NCI-H1930 (cell line): Measurements from ENCODE around the gene EDEM2.
A peak's percentile ranks its signal among the peaks of the same experiment; 100 is the strongest.
"Not testable (repeated sequence)": the region's sequence is repeated elsewhere in the genome, so short reads cannot be mapped to it uniquely, and the experiment has no call there.

Source experiments
- DNase-seq, 2 experiments: peaks; one replicate each; lab custom pipeline; 2025; lab: John Stamatoyannopoulos, UW

Gene EDEM2

DNA sequence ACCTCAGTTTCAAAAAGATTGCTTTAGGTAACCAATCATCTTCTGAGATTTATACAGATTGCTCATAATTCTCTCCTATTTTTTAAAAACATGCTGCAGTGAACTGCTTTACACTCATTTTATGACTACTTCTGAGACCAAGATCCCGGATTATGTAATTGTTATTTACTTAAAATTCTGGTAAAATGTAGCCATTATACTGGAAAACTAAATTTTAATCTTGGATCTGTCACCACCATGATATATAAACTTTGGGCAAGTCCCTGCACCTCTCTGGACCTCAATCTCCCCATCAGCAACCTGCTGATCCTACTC, 24.3 kb upstream of the EDEM2 start:
- no peak for DNase-seq

DNA sequence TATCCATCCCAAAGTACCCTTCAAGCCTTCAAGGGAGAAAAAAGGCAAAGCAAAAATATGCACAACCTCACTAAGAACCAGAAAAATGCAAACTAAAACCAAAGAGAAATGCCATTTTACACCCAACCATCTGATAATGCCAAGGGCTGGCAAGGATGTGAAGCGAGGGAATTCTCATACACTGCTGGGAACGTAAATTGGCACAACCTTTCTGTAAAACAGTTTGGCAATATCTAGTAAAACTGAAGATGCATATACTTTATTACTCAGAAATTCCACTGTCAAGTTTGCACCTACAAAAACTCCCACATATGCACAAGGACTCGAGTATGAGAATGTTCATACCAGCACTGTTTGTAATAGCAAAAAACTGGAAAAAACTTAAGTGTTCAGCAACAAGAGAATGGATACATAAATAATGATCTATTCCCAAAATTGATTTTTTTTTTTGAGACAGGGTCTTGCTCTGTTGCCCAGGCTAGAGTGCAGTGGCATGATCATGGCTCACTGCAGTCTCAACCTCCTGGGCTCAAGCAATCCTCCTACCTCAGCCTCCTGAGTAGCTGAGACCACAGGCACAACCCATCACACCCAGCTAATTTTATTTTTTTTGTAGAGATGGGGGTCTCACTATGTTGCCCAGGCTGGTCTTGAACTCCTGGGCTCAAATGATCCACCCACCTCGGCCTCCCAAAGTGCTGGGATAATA, 21.7 kb upstream of the EDEM2 start:
- not testable (repeated sequence) for DNase-seq

DNA sequence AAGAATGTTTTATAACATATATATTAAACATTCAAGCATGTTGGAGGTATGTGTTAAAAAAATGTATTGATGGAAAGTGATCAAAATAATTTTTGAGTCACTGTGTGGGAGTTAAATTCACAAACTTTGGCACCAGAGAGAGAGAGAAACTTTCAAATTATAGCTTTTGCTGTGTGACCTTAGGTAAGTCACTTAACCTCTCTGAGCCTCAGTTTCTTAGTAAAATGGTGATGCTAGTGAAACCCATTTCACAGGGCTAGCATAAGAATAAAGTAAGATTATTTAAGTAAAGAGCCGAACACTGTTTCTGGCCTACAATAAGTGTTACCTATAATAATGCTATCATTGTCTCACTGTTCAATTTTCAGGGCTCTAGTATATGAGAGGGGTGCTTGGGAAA, 20.7 kb upstream of the EDEM2 start:
- no peak for DNase-seq

DNA sequence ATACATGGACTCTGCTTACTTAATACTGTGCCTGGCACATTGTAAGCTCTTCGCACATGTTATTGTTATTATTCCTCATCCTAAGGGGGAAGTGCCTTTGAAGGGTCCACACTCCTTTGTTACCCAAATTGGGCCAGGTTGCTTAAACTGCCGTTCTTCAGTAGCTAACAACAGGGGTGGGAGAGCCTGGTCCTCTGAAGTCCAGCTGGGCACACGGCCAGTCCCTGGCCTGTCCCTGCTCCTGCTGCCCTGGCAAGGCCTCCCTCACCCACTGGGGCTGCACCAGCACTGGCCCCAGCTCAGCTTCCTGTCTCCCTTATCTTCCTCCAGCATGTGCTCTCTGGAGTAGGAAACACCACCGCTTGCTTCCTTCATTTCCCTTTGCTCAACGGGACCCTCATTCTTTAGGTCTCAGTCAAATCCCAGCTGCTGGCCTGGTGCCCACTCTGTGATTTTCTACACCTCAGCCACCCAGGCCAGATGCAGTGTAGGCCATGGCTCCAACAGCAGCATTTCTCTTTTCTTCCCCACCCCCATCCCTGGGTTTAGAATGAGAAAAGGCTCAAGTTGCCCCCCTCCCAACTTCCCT, 19.2 kb upstream of the EDEM2 start:
- no peak for DNase-seq

DNA sequence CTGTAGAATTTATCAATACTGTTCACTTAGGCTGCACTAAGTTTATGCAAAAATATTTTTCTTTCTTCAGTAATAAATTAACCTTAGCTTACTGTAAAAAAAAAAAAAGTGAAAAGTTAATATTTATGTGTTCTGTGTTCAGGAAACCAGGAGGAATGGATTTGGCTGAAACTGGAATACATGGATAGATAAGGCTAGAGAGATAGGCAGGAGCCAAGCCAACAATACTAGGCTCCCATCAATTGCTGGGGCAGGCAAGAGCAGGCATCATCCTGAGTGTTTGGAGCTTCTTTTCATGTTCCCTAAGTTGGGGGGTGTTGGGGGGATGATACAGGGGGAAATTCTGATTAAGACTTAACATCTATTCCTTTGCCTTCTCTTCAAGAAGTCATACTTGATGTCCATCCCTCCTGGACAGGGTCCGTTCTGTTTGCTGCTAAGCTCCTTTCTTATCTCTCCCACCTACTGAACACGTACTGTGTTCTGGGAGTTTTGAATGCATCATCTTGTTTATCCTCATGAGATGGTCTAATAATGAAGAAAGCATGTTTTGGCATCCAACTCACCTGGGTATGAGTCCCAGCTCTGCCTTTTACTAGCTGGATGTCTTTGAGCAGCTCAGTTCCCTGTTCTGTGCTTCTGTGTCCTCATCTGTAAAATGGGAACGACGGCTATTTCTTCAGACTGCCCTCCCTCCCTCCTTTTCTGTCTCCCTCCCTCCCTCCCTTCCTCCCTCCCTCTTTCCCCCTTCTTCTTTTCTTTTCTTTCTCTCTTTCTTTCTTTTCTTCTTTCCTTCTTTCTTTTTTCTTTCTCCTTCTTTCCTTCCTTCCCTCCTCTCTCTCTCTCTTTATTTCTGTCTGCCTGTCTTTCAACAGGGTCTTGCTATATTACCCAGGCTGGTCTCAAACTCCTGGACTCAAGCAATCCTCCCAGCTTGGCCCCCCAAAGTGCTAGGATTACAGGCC, 18.4 kb upstream of the EDEM2 start:
- DNase-seq: no peak

DNA sequence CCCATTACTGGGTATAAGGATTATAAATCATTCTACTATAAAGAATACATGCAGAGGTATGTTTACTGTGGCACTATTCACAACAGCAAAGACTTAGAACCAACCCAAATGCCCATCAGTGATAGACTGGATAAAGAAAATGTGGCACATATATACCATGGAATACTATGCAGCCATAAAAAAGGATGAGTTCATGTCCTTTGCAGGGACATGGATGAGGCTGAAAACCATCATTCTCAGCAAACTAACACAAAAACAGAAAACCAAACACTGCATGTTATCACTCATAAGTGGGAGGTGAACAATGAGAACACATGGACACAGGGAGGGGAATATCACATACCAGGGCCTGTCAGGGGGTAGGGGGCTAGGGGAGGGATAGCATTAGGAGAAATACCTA, 17.4 kb upstream of the EDEM2 start:
- DNase-seq: not testable (repeated sequence)

DNA sequence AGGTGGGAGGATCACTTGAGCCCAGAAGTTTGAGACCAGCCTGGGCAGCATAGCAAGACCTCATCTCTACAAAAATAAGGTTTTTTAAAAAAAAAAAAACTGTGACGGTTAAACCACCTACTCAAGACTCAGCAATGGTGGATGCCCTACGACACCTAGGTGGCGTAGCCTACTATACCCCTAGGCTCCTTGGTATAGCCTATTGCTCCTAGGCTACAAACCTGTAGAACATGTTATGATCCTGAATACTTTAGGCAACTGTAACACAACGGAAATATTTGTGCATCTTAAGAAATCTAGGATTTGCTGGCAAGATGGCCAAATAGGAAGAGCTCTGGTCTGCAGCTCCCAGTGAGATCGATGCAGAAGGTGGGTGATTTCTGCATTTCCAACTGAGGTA, 13.2 kb upstream of the EDEM2 start:
- DNase-seq: not testable (repeated sequence)

DNA sequence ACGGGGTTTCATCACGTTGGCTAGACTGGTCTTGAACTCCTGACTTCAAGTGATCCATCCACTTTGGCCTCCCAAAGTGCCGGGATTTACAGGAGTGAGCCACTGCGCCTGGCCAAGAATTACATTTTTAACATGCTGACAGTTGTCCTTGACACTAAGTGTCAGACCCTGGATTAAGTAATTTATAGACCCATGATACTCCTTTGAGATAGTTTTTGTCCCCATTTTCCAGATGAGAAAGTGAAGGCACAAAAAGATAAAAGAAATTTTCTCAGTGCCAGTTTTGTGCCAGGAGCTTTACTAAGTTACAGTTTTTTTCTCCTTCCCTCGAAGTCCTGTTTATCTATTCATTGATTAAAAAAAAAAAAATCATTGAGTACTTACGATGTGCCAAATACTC, 9.8 kb upstream of the EDEM2 start:
- DNase-seq: no peak

DNA sequence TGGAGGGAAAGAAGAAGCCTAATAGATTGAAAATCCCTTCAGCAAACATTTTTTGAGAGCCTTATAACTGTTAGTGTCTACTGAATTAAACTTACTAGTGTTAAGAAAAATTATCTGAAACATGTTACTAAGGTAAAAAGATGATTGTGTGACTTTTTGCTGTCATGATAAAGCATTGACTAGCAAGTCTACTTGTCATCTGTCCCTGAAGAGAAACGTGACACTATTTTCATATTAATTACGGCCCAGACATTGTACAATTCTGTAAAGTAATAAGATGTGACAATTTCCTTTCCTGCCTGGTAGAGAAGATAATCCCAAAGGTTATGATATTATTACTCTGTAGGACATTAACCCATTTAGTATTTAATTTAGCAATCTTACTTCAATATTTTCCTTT, 8.8 kb upstream of the EDEM2 start:
- DNase-seq: no peak

DNA sequence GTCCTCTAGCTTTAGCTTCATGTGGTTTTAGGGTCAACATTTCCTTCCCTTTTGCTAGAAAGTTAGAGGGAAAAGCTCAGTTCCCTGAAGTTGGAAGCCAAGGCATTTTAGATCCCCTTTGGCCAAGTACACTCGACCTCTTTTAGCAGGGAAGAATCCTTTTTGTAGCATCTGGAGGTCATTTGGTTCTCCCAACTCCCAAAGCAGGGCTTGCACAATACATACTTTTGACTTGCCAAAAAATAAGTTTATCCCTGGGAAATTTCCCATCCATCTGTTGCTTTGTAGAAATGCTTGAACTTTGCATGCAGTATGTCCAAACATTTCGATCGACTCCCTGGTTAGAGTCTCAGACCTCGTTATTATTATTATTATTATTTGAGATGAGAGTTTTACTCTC, 4.6 kb upstream of the EDEM2 start:
- no peak for DNase-seq

DNA sequence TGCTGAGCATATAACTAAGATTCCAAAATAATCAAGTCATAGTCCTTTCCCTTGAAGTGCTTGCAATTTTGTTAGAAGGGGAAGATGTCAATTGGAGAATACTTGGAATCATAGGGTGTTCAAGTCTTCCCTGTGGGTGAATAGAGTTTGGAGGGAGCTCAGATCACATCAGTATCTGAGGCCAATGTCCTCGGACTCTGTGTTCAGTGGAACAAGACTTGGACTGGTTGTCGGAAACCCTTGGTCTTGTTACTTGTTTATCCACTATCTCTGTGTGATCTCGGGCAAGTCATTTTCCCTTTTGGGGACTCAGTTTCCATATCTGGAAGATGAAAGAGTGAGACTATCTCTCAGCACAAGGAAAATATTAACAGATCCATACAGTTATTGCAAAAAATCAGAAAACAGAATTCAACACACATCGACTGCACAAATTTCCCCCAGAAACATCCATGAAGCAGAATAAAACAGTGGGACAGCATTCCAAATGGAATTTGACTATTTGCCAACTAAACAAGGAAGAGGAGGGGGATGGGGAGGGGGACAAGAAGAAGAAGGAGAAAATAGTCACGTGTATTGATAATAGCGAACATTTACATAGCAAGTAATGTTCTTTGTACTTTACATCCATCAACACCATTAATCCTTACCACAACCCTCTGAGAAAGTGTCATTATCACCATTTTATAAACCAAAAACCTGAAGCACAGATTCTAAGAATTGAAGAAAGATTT, 3.9 kb upstream of the EDEM2 start:
- DNase-seq: no peak

DNA sequence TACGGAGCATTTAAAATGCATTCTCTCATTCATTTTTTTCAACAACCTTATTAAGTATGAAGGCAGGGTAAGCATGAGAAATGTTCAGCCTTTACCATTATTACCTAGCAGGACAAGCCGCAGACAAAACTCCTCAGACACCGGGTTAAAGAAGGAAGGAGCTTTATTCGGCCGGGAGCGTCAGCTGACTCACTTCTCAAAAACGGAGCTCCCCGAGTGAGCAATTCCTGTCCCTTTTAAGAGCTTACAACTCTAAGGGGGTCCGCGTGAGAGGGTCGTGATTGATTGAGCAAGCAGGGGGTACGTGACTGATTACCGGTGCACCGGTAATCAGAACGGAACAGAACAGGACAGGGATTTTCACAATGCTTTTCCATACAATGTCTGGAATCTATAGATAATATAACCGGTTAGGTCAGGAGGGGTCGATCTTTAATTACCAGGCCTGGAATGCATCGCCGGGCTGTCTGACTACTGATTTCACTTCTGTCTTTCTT, 487 bp upstream of the EDEM2 start:
- DNase-seq: not testable (repeated sequence)

DNA sequence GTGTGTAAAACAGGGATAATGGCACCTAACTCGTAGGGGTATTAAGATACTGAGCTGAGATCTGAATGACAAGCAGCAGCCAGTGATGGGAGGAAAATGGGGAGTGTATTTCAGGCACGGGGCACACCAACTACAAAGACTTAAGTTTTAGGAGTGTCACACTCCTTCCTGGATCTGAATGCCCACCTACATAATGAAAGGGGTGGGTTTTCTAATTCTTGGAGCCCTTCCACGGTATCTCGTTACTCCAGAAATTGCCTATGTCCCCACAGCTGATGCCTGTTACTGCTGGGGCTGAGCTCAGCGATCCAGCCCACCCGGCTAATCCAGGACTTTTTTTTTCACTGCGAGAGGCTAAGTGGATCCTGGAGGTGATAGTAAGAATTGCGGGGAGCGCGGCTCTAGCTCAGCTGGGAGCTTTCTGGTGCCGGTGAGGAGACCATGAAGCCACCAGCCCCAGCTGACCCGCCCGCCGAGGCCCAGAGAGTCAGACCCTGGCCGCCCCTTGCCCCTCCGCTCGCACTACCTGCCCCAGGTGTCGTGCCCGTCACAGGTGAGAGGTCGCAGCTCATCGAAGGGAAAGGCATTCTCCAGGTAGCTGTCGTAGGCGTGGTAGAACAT, 727 bp downstream of the EDEM2 start:
- no peak for DNase-seq

DNA sequence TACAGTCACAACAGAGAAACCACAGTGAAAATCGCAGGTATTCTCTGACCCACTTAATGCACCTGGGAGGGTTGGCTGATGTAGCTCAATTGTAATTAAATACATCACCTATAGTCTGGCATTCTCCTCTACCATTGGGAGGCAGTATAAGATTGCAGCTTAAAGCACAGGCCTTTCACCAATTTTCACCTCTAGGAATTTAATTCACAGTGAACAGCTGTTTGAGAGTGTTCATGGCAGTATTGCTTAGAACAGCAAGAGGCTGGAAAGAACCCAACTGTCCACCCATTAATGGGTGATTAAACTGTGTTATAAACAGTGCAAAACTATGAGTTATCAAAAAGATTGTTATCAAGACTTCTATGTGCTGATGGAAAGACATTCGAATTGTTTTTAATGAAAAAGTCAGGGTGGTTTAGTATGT, 2.0 kb downstream of the EDEM2 start:
- DNase-seq: peak in 1 of 2 experiments; percentile 40

DNA sequence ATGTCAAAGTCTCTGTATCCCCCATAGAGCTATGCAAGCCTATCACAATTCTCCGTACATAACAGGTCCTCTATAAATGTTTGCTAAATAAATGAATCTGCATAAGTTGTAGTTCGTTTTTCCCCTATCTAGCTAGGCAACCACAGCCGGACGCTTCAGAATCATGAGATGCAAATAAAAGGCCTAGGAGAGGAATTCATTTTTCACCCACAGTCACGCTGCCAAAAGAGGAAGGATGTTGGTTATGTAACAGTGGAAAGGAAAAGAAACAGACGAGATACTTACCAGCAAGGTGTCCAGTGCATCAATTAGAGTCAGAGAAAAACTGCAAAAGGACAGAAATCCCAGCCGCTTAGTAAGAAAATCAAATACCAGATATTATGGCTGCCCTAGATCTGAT, 2.4 kb downstream of the EDEM2 start:
- DNase-seq: no peak

DNA sequence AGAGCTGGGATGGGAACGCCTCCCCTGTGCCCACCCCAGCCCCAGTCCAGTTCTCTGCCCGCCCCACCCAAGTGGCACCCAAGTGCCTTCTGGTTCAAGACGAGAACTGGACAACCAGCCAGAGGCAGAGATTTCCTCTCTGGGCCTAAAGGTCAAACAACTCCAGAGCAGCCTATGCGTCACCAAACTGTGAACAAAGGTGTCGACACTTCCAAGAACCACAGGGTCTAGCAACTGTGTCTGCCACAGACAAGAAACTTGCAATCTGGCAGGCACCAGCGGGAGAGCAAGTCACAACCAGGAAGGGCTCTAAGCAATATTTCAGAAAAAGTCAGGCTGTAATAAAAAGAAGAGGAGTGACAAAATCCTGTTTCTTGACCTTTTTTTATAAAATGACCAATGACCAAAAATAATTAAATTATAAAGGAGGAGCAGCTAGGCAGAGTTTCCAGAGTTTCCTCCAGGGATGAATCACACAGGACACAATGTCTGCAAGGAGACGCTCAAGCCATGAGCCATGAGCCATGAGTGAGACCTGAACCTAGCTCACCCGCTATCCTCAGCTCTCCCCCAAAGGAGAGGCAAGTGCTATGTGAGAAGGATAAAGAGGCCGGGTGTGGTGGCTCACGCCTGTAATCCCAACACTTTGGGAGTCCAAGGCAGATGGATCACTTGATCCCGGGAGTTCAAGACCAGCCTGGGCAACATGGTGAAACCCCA, 11.1 kb downstream of the EDEM2 start:
- DNase-seq: no peak

DNA sequence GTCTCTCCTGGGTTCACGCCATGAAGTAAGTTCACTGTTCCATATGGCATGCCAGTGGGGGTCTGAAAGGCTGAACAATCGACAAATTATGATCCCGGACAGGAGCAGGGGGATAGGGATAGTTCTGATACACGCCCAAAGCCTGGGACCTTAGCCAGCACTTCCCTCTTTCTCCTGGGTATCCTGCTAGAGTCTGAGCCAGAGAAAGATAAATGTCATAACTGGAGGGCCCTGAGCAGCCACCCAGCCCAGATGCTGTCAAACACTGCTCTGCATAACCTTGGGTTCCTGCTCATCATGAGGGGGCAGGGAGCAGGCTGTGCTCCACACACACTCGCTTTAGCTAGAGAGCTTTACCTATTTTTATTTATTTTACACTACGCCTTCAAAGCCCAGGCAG, 12.3 kb downstream of the EDEM2 start:
- no peak for DNase-seq

DNA sequence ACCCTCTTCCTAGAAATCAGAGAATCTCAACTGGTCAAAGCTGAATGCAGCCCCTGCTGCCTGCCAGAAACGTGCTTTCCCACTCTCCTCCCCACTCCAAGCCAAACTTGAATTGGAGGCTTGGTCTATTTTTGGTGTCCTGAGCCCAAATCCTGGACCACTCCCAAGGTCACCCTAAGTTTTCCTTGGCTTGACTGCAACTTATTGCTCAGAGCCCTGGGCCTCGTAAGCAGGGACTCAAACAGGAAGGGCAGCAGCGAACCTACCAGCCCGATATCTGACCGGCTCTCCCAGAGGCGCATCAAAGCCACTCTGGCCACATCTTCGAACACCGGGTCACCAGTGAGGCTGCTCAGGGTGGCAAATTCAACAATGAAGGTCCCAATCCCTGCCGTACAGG, 12.7 kb downstream of the EDEM2 start:
- DNase-seq: no peak

DNA sequence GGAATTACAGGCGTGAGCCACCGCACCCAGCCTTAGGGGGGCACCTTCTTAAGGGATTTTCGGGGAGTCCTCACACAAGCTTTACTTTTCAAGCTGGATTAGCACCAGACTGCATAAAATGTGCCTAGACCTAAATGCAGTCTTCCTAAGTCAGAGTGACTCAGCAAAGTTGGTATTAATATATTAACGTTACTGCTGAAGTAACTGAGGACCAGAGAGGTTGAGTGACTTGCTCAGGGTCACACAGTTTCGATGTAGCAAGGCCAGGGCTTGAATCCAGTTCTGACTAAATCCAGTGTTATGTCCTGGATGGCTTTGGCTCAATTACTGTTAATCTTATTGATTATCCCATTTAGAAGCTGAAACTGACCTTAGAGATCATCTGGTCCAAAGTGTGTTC, 13.4 kb downstream of the EDEM2 start:
- DNase-seq: no peak

DNA sequence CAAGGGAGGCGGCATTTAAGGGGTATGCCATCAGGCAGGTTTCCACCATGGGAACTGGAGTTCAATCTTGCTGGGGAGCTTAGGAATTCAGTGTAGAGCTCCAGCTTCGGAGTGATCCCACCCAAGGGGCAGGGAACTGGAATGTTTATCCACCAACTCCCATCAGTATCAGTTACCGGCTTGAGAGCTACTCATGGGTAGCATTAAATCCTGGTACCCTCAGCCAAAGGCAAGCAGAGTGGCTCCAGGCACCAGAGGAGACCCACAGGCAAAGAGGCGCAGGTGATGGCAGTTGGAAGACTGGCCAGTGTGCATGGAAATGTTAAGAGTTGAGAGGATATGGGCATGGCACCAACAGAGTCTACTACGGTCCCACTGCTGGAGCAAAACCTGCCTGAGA, 14.1 kb downstream of the EDEM2 start:
- DNase-seq: no peak

DNA sequence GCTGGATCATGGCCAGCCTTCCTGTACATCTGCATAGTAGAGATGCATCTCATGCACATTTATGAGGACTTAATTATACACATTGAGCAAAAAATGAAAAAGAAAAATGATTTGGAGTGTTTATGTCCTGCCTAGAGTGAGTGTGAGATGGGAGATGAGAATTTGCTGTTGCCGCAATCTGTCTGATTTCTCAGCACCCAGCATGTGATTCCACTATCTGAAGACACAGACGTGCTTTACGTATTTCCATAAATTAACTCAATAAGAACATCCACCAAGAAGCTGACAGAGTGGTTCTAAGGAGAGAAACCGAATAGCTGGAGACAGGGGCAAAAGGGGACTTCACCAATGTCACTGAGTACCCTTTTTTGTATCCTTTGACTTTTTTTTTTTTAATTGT, 15.2 kb downstream of the EDEM2 start:
- DNase-seq: no peak
